GM23338 (cell line): Measurements from ENCODE around the gene CHPF. TPM values are rescaled to one million over a fixed set of nuclear protein-coding genes. Genes with fewer than 3 reads are reported as not detected.

Experiments
- ATAC-seq: fragments of 200-7000 bp; cut with Tn5 transposase; 3 replicates; pipeline ENCODE4 v1.9.1; 2020
- DNase-seq: peaks from one replicate; pipeline ENCODE4 v3.0.0-alpha.2; 2015; ENCODE audit warnings: low spot score
- H2AFZ ChIP-seq: fragments of 200-600 bp; sonication (generic); 2 replicates; pipeline ENCODE4 v1.8.0; 2016; ENCODE audit warnings: antibody characterized with exemption, mild to moderate bottlenecking, moderate library complexity
- H3F3A ChIP-seq: fragments of 200-600 bp; sonication (generic); replicated peaks from 2 replicates; pipeline ENCODE4 v1.8.0; 2017; ENCODE audit warnings: antibody characterized with exemption, mixed run types, low read depth
- H3K27ac ChIP-seq: fragments of 200-600 bp; sonication (generic); 2 replicates; pipeline ENCODE4 v1.6.1; 2016; ENCODE audit warnings: low read depth
- H3K27me3 ChIP-seq: fragments of 200-600 bp; sonication (generic); 2 replicates; pipeline ENCODE4 v1.8.0; 2016; ENCODE audit warnings: mild to moderate bottlenecking, mixed run types, moderate library complexity; ENCODE audit not compliant: insufficient read depth
- H3K36me3 ChIP-seq: fragments of 200-600 bp; sonication (generic); 2 replicates; pipeline ENCODE4 v1.8.0; 2016; ENCODE audit warnings: mild to moderate bottlenecking; ENCODE audit not compliant: insufficient read depth
- H3K4me1 ChIP-seq: fragments of 200-600 bp; sonication (generic); 2 replicates; pipeline ENCODE4 v1.8.0; 2016; ENCODE audit warnings: mild to moderate bottlenecking, moderate library complexity; ENCODE audit not compliant: insufficient read depth
- H3K4me2 ChIP-seq: fragments of 200-600 bp; sonication (generic); 2 replicates; pipeline ENCODE4 v1.7.1; 2017; ENCODE audit warnings: mixed run types
- H3K4me3 ChIP-seq: fragments of 200-600 bp; sonication (generic); 2 replicates; pipeline ENCODE4 v1.6.1; 2016; ENCODE audit warnings: mixed run types
- H3K79me2 ChIP-seq: fragments of 200-600 bp; sonication (generic); replicated peaks from 2 replicates; pipeline ENCODE4 v1.8.0; 2017; ENCODE audit warnings: mild to moderate bottlenecking; ENCODE audit not compliant: insufficient read depth
- H3K9me2 ChIP-seq: fragments of 200-600 bp; sonication (generic); 2 replicates; pipeline ENCODE4 v1.8.0; 2017; ENCODE audit not compliant: insufficient read depth
- H4K20me1 ChIP-seq: fragments of 200-600 bp; sonication (generic); replicated peaks from 2 replicates; pipeline ENCODE4 v1.8.0; 2017; ENCODE audit warnings: mild to moderate bottlenecking; ENCODE audit not compliant: insufficient read depth
- H3K27ac Mint-ChIP-seq: 2 replicates; pipeline ENCODE4 v1.8.0; 2020; ENCODE audit warnings: inconsistent platforms, mild to moderate bottlenecking, moderate library complexity, mixed read lengths
- H3K27me3 Mint-ChIP-seq: 3 replicates; pipeline ENCODE4 v1.8.0; 2022; ENCODE audit warnings: low read depth, mild to moderate bottlenecking, moderate library complexity, mixed read lengths, inconsistent platforms; ENCODE audit not compliant: insufficient read depth, poor library complexity
- H3K36me3 Mint-ChIP-seq: 3 replicates; pipeline ENCODE4 v1.8.0; 2021; ENCODE audit warnings: low read depth, mild to moderate bottlenecking, inconsistent platforms, moderate library complexity, mixed read lengths
- H3K4me1 Mint-ChIP-seq: 3 replicates; pipeline ENCODE4 v1.8.0; 2020; ENCODE audit warnings: mild to moderate bottlenecking, inconsistent platforms, mixed read lengths
- H3K4me3 Mint-ChIP-seq: 3 replicates; pipeline ENCODE4 v1.8.0; 2021; ENCODE audit warnings: moderate library complexity, mild to moderate bottlenecking, inconsistent platforms, mixed read lengths
- H3K9me3 Mint-ChIP-seq: 3 replicates; pipeline ENCODE4 v1.8.0; 2020; ENCODE audit warnings: moderate library complexity, mild to moderate bottlenecking, inconsistent platforms, mixed read lengths
- CREB1 ChIP-seq: fragments of 250-450 bp; sonication (Bioruptor Pico); IDR thresholded peaks from 2 replicates; pipeline ENCODE4 v1.5.0; 2020; ENCODE audit warnings: low read depth, mild to moderate bottlenecking, moderate library complexity
- CTCF ChIP-seq, 2 experiments: fragments of 200-600 bp in 1 of 2; sonication (generic) in 1 of 2; conservative IDR thresholded peaks; 2 replicates each; pipeline versions ENCODE4 v1.5.1 to v1.6.1; 2016 to 2017; ENCODE audit warnings: antibody characterized with exemption in 2 of 2, low read depth in 2 of 2, mild to moderate bottlenecking in 2 of 2, moderate library complexity in 1 of 2
- ETS1 ChIP-seq: IDR thresholded peaks from 2 replicates; pipeline ENCODE4 v1.6.1; 2016; ENCODE audit warnings: antibody characterized with exemption
- JUNB ChIP-seq: IDR thresholded peaks from one replicate; pipeline ENCODE4 v1.6.1; 2016; ENCODE audit warnings: antibody characterized with exemption; ENCODE audit not compliant: unreplicated experiment
- NANOG ChIP-seq: IDR thresholded peaks from 2 replicates; pipeline ENCODE4 v1.6.1; 2016; ENCODE audit warnings: antibody characterized with exemption, borderline replicate concordance
- STAT1 ChIP-seq: IDR thresholded peaks from one replicate; pipeline ENCODE4 v1.6.1; 2016; ENCODE audit warnings: antibody characterized with exemption; ENCODE audit not compliant: unreplicated experiment
- ZNF114 ChIP-seq: fragments of 250-450 bp; sonication (Bioruptor Pico); IDR thresholded peaks from 2 replicates; pipeline ENCODE4 v1.5.0; 2020; ENCODE audit warnings: mild to moderate bottlenecking, moderate library complexity
- ZNF462 ChIP-seq: fragments of 250-450 bp; sonication (Bioruptor Pico); IDR thresholded peaks from 2 replicates; pipeline ENCODE4 v1.5.0; 2020; ENCODE audit warnings: mild to moderate bottlenecking, moderate library complexity
- polyA plus RNA-seq: library from polyadenylated mRNA; unstranded; fragments of >200 nt; fragmentation: Nextera tagmentation; extraction: Ambion mirVana; gene quantifications from 2 replicates; pipeline ENCODE4 v1.2.1, GENCODE V29; 2016
- total RNA-seq: library from RNA; depleted of rRNA; stranded (reverse); fragments of >200 nt; shearing (Covaris generic); gene quantifications from 2 replicates; pipeline ENCODE4 v1.2.3, GENCODE V29; 2014

The CHPF gene
- total and polyA plus RNA-seq, 2 experiments from 2014 or later = 36.5 to 252 TPM

GRCh38 chr2:219549619-219550018 is 6.0 kb upstream of the CHPF start:
- DNase-seq = no peak
- Histone ChIP-seq H3F3A (peaks cover 4% of the 10 kb centered on the region; the same call in 1 of the 2 replicates), H3K4me1 (peaks cover 10% of the 10 kb centered on the region), H3K27me3 (peaks cover 15% of the 10 kb centered on the region), H3K4me3 (no peak overlapping the region), H4K20me1 (peaks cover 5% of the 10 kb centered on the region; the same call in 1 of the 2 replicates), H3K9me2 (no peaks in the 10 kb centered on the region), H3K4me2 (no peak overlapping the region), H3K79me2 (no peaks in the 10 kb centered on the region), H3K36me3 (no peaks in the 10 kb centered on the region), H2AFZ (no peak overlapping the region), H3K27ac (no peak overlapping the region)
- H3K9me3 Mint-ChIP-seq = no peaks in the 10 kb centered on the region; the same call in 2 of the 3 replicates
- peaks cover 27% of the 10 kb centered on the region for H3K36me3 Mint-ChIP-seq
- H3K4me1 Mint-ChIP-seq = peaks cover 17% of the 10 kb centered on the region
- H3K27me3 Mint-ChIP-seq = peaks cover 33% of the 10 kb centered on the region
- no peak overlapping the region for H3K4me3 Mint-ChIP-seq
- ATAC-seq = no peak
- TF ChIP-seq STAT1 = no peak
- no peak for TF ChIP-seq ETS1
- no peak for TF ChIP-seq ZNF462 (CRISPR knock-in tag)
- no peak for TF ChIP-seq CTCF (conservative IDR thresholded peaks at IDR 0.05; ENCODE audit: low read depth in 2 of 2)
- TF ChIP-seq JUNB = no peak
- TF ChIP-seq ZNF114 (CRISPR knock-in tag) = no peak
- TF ChIP-seq NANOG = no peak
- TF ChIP-seq CREB1 = no peak
- no peak overlapping the region for H3K27ac Mint-ChIP-seq
